SU-DHL-6 (cell line): ENCODE measurements around the gene NPTX2.

Experiments
- H2AFZ ChIP-seq: fragments of 200-600 bp; sonication (generic); 2 replicates; pipeline ENCODE4 v1.6.1; 2014; ENCODE audit warnings: low read depth, mild to moderate bottlenecking, moderate library complexity, mixed read lengths, antibody characterized with exemption, low read length; ENCODE audit not compliant: severe bottlenecking
- H3F3A ChIP-seq: fragments of 200-600 bp; shearing (Covaris generic); 2 replicates; pipeline ENCODE4 v1.6.0; 2016; ENCODE audit warnings: antibody characterized with exemption, mild to moderate bottlenecking; ENCODE audit not compliant: insufficient read depth
- H3K27ac ChIP-seq: fragments of 200-600 bp; sonication (generic); 2 replicates; pipeline ENCODE4 v1.5.1; 2016; ENCODE audit warnings: low read depth, mild to moderate bottlenecking, low read length, moderate library complexity, mixed read lengths
- H3K27me3 ChIP-seq: fragments of 200-600 bp; sonication (generic), shearing (Covaris generic); 2 replicates; pipeline ENCODE4 v1.6.0; 2014; ENCODE audit warnings: mild to moderate bottlenecking, low read length
- H3K36me3 ChIP-seq: fragments of 200-600 bp; sonication (generic); 2 replicates; pipeline ENCODE4 v1.6.1; 2014; ENCODE audit warnings: mild to moderate bottlenecking, low read length, mixed read lengths
- H3K4me2 ChIP-seq: fragments of 300-600, 200-600 bp; shearing (Covaris generic), sonication (generic); 2 replicates; pipeline ENCODE4 v1.6.0; 2014; ENCODE audit warnings: low read length, low read depth, mild to moderate bottlenecking; ENCODE audit not compliant: poor library complexity, severe bottlenecking
- H3K4me3 ChIP-seq: fragments of 200-600 bp; sonication (generic); 2 replicates; pipeline ENCODE4 v1.5.1; 2014; ENCODE audit warnings: antibody characterized with exemption, low read length, mild to moderate bottlenecking, mixed read lengths; ENCODE audit not compliant: insufficient read depth, poor library complexity, severe bottlenecking
- H3K79me2 ChIP-seq: fragments of 200-600 bp; sonication (generic); 2 replicates; pipeline ENCODE4 v1.6.1; 2014; ENCODE audit warnings: mild to moderate bottlenecking, low read length, moderate library complexity; ENCODE audit not compliant: insufficient read depth
- H3K9ac ChIP-seq: fragments of 200-600 bp; sonication (generic); 2 replicates; pipeline ENCODE4 v1.7.0; 2014; ENCODE audit warnings: mild to moderate bottlenecking, low read length
- H3K9me2 ChIP-seq: fragments of 200-600 bp; sonication (generic); replicated peaks from 2 replicates; pipeline ENCODE4 v1.6.1; 2014; ENCODE audit warnings: low read length; ENCODE audit not compliant: insufficient read depth
- H3K9me3 ChIP-seq: fragments of 200-600 bp; sonication (generic); 2 replicates; pipeline ENCODE4 v1.6.1; 2014; ENCODE audit warnings: low read length, mixed read lengths; ENCODE audit not compliant: insufficient read depth
- H4K20me1 ChIP-seq: fragments of 200-600 bp; sonication (generic); 2 replicates; pipeline ENCODE4 v1.6.1; 2014; ENCODE audit warnings: low read depth, mild to moderate bottlenecking, antibody characterized with exemption, low read length, moderate library complexity, mixed read lengths
- CTCF ChIP-seq: fragments of 200-600 bp; sonication (generic); IDR thresholded peaks from one replicate; pipeline ENCODE4 v1.5.1; 2017; ENCODE audit warnings: antibody characterized with exemption, mild to moderate bottlenecking, low read length, moderate library complexity; ENCODE audit not compliant: insufficient read depth, poor library complexity, severe bottlenecking
- EZH2phosphoT487 ChIP-seq: fragments of 200-600 bp; sonication (generic), shearing (Covaris generic); conservative IDR thresholded peaks from 2 replicates; pipeline ENCODE4 v1.6.1; 2018; ENCODE audit warnings: mild to moderate bottlenecking, antibody characterized with exemption, low read length, moderate library complexity, mixed read lengths

The NPTX2 gene

GRCh38 chr7:98641646-98642500 is 24.8 kb downstream of the NPTX2 start:
- Histone ChIP-seq H3K27me3 (no peaks in the 10 kb centered on the region), H2AFZ (no peak overlapping the region), H3K4me3 (no peak overlapping the region), H3K9me3 (peaks cover 7% of the 10 kb centered on the region; the same call in 1 of the 2 replicates), H4K20me1 (no peaks in the 10 kb centered on the region), H3K79me2 (no peaks in the 10 kb centered on the region), H3K4me2 (peak overlapping the region; percentile 51), H3F3A (peaks cover 20% of the 10 kb centered on the region), H3K36me3 (no peaks in the 10 kb centered on the region), H3K27ac (peak overlapping the region; percentile 91), H3K9me2 (no peaks in the 10 kb centered on the region), H3K9ac (peak overlapping the region; percentile 13; the same call in 1 of the 2 replicates)
- TF ChIP-seq EZH2phosphoT487 (no peak), CTCF (no peak)

GRCh38 chr7:98643236-98643985 is 26.3 kb downstream of the NPTX2 start:
- no peaks in the 10 kb centered on the region for H3K27me3 ChIP-seq
- TF ChIP-seq EZH2phosphoT487 (no peak), CTCF (no peak)
- no peak overlapping the region for H3K4me2 ChIP-seq

GRCh38 chr7:98646465-98646864 is 29.4 kb downstream of the NPTX2 start:
- no peaks in the 10 kb centered on the region for H3K9me3 ChIP-seq
- H3K4me3 ChIP-seq: no peak overlapping the region
- no peak overlapping the region for H3K9ac ChIP-seq
- H3K9me2 ChIP-seq: no peaks in the 10 kb centered on the region
- H3K4me2 ChIP-seq: no peak overlapping the region
- H3K27ac ChIP-seq: no peak overlapping the region
- H3K79me2 ChIP-seq: no peaks in the 10 kb centered on the region
- no peaks in the 10 kb centered on the region for H4K20me1 ChIP-seq
- no peaks in the 10 kb centered on the region for H3K27me3 ChIP-seq
- H2AFZ ChIP-seq: no peak overlapping the region
- TF ChIP-seq EZH2phosphoT487 (no peak), CTCF (no peak)
- no peaks in the 10 kb centered on the region for H3K36me3 ChIP-seq
- peaks cover 6% of the 10 kb centered on the region; the same call in 1 of the 2 replicates for H3F3A ChIP-seq

More at GRCh38 chr7:98643236-98643985, 26.3 kb downstream of the NPTX2 start:
- H4K20me1 ChIP-seq: no peaks in the 10 kb centered on the region
- H3K9me3 ChIP-seq: peaks cover 7% of the 10 kb centered on the region; the same call in 1 of the 2 replicates
- H3K79me2 ChIP-seq: no peaks in the 10 kb centered on the region
- H3K9ac ChIP-seq: no peak overlapping the region
- H3K4me3 ChIP-seq: no peak overlapping the region
- no peaks in the 10 kb centered on the region for H3K9me2 ChIP-seq
- H3F3A ChIP-seq: peaks cover 20% of the 10 kb centered on the region
- H3K27ac ChIP-seq: peak overlapping the region; percentile 28; the same call in 1 of the 2 replicates
- no peak overlapping the region for H2AFZ ChIP-seq
- no peaks in the 10 kb centered on the region for H3K36me3 ChIP-seq
